ENCODE data around the gene INVS. TPM values are rescaled to one million over a fixed set of nuclear protein-coding genes. Genes with fewer than 3 reads are reported as not detected.

The INVS gene
- total and polyA plus RNA-seq, 2 of the 13 experiments (the other 11 are each of a cell fraction or from before 2014, with no cell fraction given): 11.3 to 16.3 TPM

DNA sequence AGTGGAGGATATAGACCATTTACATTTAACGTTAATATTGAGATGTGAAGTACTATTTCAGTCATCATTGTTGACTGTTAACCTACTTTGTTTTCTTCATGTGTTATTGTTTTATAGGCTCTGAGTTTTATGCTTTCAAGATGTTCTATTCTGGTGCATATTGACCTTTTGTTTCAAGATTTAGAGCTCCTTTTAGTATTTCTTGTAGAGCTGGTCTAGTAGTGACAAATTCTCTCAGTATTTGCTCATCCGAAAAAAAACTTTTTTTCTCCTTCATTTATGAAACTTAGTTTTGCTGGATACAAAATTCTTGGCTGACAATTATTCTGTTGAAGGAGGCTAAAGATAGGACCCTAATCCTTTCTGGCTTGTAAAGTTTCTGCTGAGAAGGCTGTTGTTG, 91.3 kb downstream of the INVS start (continued):
- TF ChIP-seq SRSF1 (optimal IDR thresholded peaks at IDR 0.05; ENCODE audit: low read depth, low read length) (no peak), ZNF441 (CRISPR knock-in tag; IDR thresholded peaks at IDR 0.05; ENCODE audit: borderline replicate concordance) (no peak), PPARG (CRISPR knock-in tag; conservative IDR thresholded peaks at IDR 0.05) (no peak)

GRCh38 chr9:100191264-100191663, 92.2 kb downstream of the INVS start:
- H2AFZ ChIP-seq (ENCODE audit: low read length): no peak overlapping the region
- peaks cover 22% of the 10 kb centered on the region for H3K9me3 ChIP-seq (ENCODE audit: low read length)
- H3K27me3 ChIP-seq (ENCODE audit: control insufficient read depth in 1 of 2, insufficient read depth in 2 of 2, low read length in 2 of 2): no peaks in the 10 kb centered on the region
- 0 out of 2 replicates have a peak, but pooled peaks cover 4% of the 10 kb centered on the region for H3K4me1 ChIP-seq (ENCODE audit: insufficient read depth, low read length)
- no peak overlapping the region for H3K27ac ChIP-seq (ENCODE audit: extremely low read length, insufficient read depth, low read length)
- no peaks in the 10 kb centered on the region for H4K20me1 ChIP-seq (ENCODE audit: insufficient read depth, low read length)
- H3K9ac ChIP-seq (ENCODE audit: insufficient read depth, low read depth, low read length): no peak overlapping the region
- H3K36me3 ChIP-seq (replicated peaks in 1 of 2; ENCODE audit: control insufficient read depth in 1 of 2, insufficient read depth in 2 of 2, low read length in 2 of 2): no peaks in the 10 kb centered on the region
- intact Hi-C loops (cut with micrococcal nuclease; ENCODE audit: unreplicated experiment): no loop called here
- H3K4me3 ChIP-seq (replicated peaks in 1 of 3; ENCODE audit: insufficient read depth in 1 of 3, low read depth in 2 of 3, low read length in 3 of 3): no peak overlapping the region
- no peak for FAIRE-seq
- no peaks in the 10 kb centered on the region for H3K79me2 ChIP-seq (ENCODE audit: insufficient read depth, low read length)
- in situ Hi-C loops (cut with HindIII; ENCODE audit: extremely low pct_ligation_motif_present, low pct_unique_long_range_greater_than_20kb): no loop called here
- POLR2A ChIA-PET: no interaction called here
- H3K4me2 ChIP-seq (ENCODE audit: low read depth, low read length): no peak overlapping the region
- no TSS peak for BruUV-seq (replicated peaks)
- TF ChIP-seq ZNF460 (CRISPR knock-in tag; IDR thresholded peaks at IDR 0.05; ENCODE audit: borderline replicate concordance): no peak
- TF ChIP-seq, protein P1, sequence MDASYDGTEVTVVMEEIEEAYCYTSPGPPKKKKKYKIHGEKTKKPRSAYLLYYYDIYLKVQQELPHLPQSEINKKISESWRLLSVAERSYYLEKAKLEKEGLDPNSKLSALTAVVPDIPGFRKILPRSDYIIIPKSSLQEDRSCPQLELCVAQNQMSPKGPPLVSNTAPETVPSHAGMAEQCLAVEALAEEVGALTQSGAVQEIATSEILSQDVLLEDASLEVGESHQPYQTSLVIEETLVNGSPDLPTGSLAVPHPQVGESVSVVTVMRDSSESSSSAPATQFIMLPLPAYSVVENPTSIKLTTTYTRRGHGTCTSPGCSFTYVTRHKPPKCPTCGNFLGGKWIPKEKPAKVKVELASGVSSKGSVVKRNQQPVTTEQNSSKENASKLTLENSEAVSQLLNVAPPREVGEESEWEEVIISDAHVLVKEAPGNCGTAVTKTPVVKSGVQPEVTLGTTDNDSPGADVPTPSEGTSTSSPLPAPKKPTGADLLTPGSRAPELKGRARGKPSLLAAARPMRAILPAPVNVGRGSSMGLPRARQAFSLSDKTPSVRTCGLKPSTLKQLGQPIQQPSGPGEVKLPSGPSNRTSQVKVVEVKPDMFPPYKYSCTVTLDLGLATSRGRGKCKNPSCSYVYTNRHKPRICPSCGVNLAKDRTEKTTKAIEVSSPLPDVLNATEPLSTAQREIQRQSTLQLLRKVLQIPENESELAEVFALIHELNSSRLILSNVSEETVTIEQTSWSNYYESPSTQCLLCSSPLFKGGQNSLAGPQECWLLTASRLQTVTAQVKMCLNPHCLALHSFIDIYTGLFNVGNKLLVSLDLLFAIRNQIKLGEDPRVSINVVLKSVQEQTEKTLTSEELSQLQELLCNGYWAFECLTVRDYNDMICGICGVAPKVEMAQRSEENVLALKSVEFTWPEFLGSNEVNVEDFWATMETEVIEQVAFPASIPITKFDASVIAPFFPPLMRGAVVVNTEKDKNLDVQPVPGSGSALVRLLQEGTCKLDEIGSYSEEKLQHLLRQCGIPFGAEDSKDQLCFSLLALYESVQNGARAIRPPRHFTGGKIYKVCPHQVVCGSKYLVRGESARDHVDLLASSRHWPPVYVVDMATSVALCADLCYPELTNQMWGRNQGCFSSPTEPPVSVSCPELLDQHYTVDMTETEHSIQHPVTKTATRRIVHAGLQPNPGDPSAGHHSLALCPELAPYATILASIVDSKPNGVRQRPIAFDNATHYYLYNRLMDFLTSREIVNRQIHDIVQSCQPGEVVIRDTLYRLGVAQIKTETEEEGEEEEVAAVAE (CRISPR knock-in tag; IDR thresholded peaks at IDR 0.05; ENCODE audit: borderline replicate concordance): no peak
- TF ChIP-seq, protein P2, sequence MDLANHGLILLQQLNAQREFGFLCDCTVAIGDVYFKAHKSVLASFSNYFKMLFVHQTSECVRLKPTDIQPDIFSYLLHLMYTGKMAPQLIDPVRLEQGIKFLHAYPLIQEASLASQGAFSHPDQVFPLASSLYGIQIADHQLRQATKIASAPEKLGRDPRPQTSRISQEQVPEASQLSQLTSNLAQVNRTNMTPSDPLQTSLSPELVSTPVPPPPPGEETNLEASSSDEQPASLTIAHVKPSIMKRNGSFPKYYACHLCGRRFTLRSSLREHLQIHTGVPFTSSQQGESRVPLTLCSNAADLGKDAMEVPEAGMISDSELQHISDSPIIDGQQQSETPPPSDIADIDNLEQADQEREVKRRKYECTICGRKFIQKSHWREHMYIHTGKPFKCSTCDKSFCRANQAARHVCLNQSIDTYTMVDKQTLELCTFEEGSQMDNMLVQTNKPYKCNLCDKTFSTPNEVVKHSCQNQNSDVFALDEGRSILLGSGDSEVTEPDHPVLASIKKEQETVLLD (CRISPR knock-in tag; IDR thresholded peaks at IDR 0.05; ENCODE audit: low read depth): no peak
- no peak for TF ChIP-seq ZSCAN29 (CRISPR knock-in tag; conservative IDR thresholded peaks at IDR 0.05)
- no peak for TF ChIP-seq BHLHE40 (IDR thresholded peaks at IDR 0.05; ENCODE audit: low read length)
- TF ChIP-seq ZNF44 (CRISPR knock-in tag; IDR thresholded peaks at IDR 0.05): no peak
- TF ChIP-seq ZNF264 (CRISPR knock-in tag; IDR thresholded peaks at IDR 0.05): no peak
- TF ChIP-seq ZNF792 (CRISPR knock-in tag; IDR thresholded peaks at IDR 0.05): no peak
- no peak for TF ChIP-seq ZNF225 (CRISPR knock-in tag; IDR thresholded peaks at IDR 0.05)
- no peak for TF ChIP-seq HES4 (CRISPR knock-in tag; IDR thresholded peaks at IDR 0.05; ENCODE audit: borderline replicate concordance)
- no peak for TF ChIP-seq MTF1 (CRISPR knock-in tag; IDR thresholded peaks at IDR 0.05)
- no peak for TF ChIP-seq CHD2 (IDR thresholded peaks at IDR 0.05; ENCODE audit: low read depth, low read length)
- no peak for TF ChIP-seq FOXO1 (CRISPR knock-in tag; IDR thresholded peaks at IDR 0.05)
- TF ChIP-seq IRF9 (CRISPR knock-in tag; IDR thresholded peaks at IDR 0.05; ENCODE audit: borderline replicate concordance): no peak
- TF ChIP-seq ZNF773 (CRISPR knock-in tag; IDR thresholded peaks at IDR 0.05; ENCODE audit: borderline replicate concordance): no peak
- TF ChIP-seq KLF13 (CRISPR knock-in tag; IDR thresholded peaks at IDR 0.05): no peak
- no peak for TF ChIP-seq TAF15 (IDR thresholded peaks at IDR 0.05; ENCODE audit: low read depth, low read length, poor library complexity, severe bottlenecking)
- CTCF ChIA-PET (ENCODE audit: low intra/inter-chr PET ratio, low total read pairs): no interaction called here
- DNase-seq (ENCODE audit: low spot score): no peak
- no peak for ATAC-seq

Measured in HepG2 (cell line).